Measurements from ENCODE around the gene GNA12.

GNA12 gene

GRCh38 chr7:2717293-2718261 lies 126.5 kb downstream of the GNA12 start:
- H3K4me1 ChIP-seq, result peaks cover 100% of the 10 kb centered on the region
- H4K20me1 ChIP-seq, result no peaks in the 10 kb centered on the region
- peak overlapping the region; percentile 67 for H3K9ac ChIP-seq

GRCh38 chr7:2716906-2717292 lies 127.2 kb downstream of the GNA12 start:
- Histone ChIP-seq H3K36me3 (peaks cover 17% of the 10 kb centered on the region; the same call in 1 of the 2 replicates), H3K4me3 (0 out of 2 replicates have a peak overlapping the region, but pooled peaks have one; percentile 52), H4K20me1 (no peaks in the 10 kb centered on the region), H3K27me3 (no peaks in the 10 kb centered on the region), H3K9me3 (no peaks in the 10 kb centered on the region), H3K4me1 (peaks cover 100% of the 10 kb centered on the region), H3K9ac (peak overlapping the region; percentile 67), H3K27ac (peak overlapping the region; percentile 78), H3K4me2 (peak overlapping the region; percentile 94)
- TF ChIP-seq Cebpa-rat (IDR thresholded peaks at IDR 0.05), result no peak

More at GRCh38 chr7:2717293-2718261, 126.5 kb downstream of the GNA12 start:
- H3K9me3 ChIP-seq, result no peaks in the 10 kb centered on the region
- peak overlapping the region; percentile 94 for H3K4me2 ChIP-seq
- H3K27me3 ChIP-seq, result no peaks in the 10 kb centered on the region
- H3K27ac ChIP-seq, result peak overlapping the region; percentile 78
- peaks cover 17% of the 10 kb centered on the region for H3K36me3 ChIP-seq
- H3K4me3 ChIP-seq, result peak overlapping the region; percentile 52; the same call in 1 of the 2 replicates
- TF ChIP-seq Cebpa-rat (IDR thresholded peaks at IDR 0.05), result no peak

- H3K4me1 ChIP-seq, result peaks cover 100% of the 10 kb centered on the region
- peak overlapping the region; percentile 67; the same call in 1 of the 2 replicates for H3K9ac ChIP-seq
- H3K27ac ChIP-seq, result peak overlapping the region; percentile 78
- peak overlapping the region; percentile 94 for H3K4me2 ChIP-seq
- H3K4me3 ChIP-seq, result peak overlapping the region; percentile 52
- H3K36me3 ChIP-seq, result peaks cover 17% of the 10 kb centered on the region; the same call in 1 of the 2 replicates
- no peak for TF ChIP-seq Cebpa-rat (IDR thresholded peaks at IDR 0.05)
- H3K27me3 ChIP-seq, result no peaks in the 10 kb centered on the region
- H4K20me1 ChIP-seq, result no peaks in the 10 kb centered on the region
- H3K9me3 ChIP-seq, result no peaks in the 10 kb centered on the region
These were observed 127.6 kb downstream of the GNA12 start for GRCh38 chr7:2716488-2716887.

DNA sequence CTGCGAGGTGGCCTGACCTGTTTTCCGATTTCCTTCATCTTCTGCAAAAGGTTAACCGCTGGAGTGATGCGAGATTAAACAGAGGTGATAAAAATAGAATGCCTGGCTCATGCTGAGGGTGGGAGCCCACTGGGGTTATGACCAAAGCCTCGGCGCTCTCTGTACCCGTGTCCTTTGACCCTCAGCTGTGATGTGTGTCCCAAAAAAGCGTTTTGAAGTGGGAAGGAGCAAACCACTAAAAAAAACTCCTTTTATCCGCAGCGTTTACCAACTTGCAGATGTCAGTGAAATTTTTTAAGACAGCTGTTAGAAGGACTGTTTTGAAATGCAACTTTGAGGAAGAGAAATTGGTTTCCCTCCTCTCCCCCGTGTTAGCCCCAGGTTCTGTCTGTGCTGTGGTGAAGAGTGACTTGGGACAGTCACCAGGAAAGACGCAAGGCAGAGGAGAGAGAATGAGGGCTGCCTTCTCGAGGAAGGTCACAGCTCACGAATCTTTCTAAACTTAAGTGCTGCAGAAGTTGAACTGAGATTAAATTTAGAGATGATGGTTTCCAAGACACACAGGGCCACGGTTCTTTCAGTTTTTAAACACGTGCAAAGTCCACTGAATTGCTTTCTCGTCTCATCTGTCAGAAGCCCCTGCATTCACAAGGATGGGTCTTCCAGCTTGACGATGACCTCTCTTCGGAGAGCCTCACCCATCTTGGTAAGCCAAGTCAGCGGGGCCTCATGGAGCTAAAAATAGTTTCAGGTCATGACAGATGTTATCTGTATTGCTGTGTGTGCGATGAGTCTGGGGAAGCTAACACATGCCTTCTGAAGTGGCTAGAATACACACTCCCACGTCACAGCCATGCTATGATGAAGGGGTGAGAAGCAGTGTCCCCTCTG lies 128.5 kb downstream of the GNA12 start:
- H3K9ac ChIP-seq, result peak overlapping the region; percentile 67
- peak overlapping the region; percentile 52 for H3K4me3 ChIP-seq
- H3K9me3 ChIP-seq, result no peaks in the 10 kb centered on the region
- H4K20me1 ChIP-seq, result no peaks in the 10 kb centered on the region
- H3K4me2 ChIP-seq, result peak overlapping the region; percentile 94
- H3K36me3 ChIP-seq, result peaks cover 17% of the 10 kb centered on the region; the same call in 1 of the 2 replicates
- H3K27me3 ChIP-seq, result no peaks in the 10 kb centered on the region
- peaks cover 100% of the 10 kb centered on the region for H3K4me1 ChIP-seq
- TF ChIP-seq Cebpa-rat (IDR thresholded peaks at IDR 0.05), result no peak
- peak overlapping the region; percentile 78 for H3K27ac ChIP-seq

- H3K9ac ChIP-seq, result peak overlapping the region; percentile 67; the same call in 1 of the 2 replicates
- peak overlapping the region; percentile 52; the same call in 1 of the 2 replicates for H3K4me3 ChIP-seq
- no peaks in the 10 kb centered on the region for H3K9me3 ChIP-seq
- H4K20me1 ChIP-seq, result no peaks in the 10 kb centered on the region
- peak overlapping the region; percentile 78 for H3K27ac ChIP-seq
- peak overlapping the region; percentile 94 for H3K4me2 ChIP-seq
- no peaks in the 10 kb centered on the region for H3K27me3 ChIP-seq
- peaks cover 8% of the 10 kb centered on the region; the same call in 1 of the 2 replicates for H3K36me3 ChIP-seq
- H3K4me1 ChIP-seq, result peaks cover 100% of the 10 kb centered on the region
- no peak for TF ChIP-seq Cebpa-rat (IDR thresholded peaks at IDR 0.05)
These were observed 129.5 kb downstream of the GNA12 start for GRCh38 chr7:2714636-2715035.

GRCh38 chr7:2713978-2714377 lies 130.1 kb downstream of the GNA12 start:
- no peaks in the 10 kb centered on the region for H3K27me3 ChIP-seq
- H3K4me3 ChIP-seq, result peak overlapping the region; percentile 52
- peaks cover 8% of the 10 kb centered on the region; the same call in 1 of the 2 replicates for H3K36me3 ChIP-seq
- H3K9ac ChIP-seq, result peak overlapping the region; percentile 67
- no peaks in the 10 kb centered on the region for H3K9me3 ChIP-seq
- TF ChIP-seq Cebpa-rat (IDR thresholded peaks at IDR 0.05), result no peak
- peak overlapping the region; percentile 78 for H3K27ac ChIP-seq
- H3K4me1 ChIP-seq, result peaks cover 100% of the 10 kb centered on the region
- H4K20me1 ChIP-seq, result no peaks in the 10 kb centered on the region
- peak overlapping the region; percentile 94 for H3K4me2 ChIP-seq

GRCh38 chr7:2713370-2713769 lies 130.7 kb downstream of the GNA12 start:
- Histone ChIP-seq H3K4me2 (peak overlapping the region; percentile 94), H3K9me3 (no peaks in the 10 kb centered on the region), H3K36me3 (peaks cover 6% of the 10 kb centered on the region; the same call in 1 of the 2 replicates), H3K9ac (peak overlapping the region; percentile 67), H3K4me3 (peak overlapping the region; percentile 52), H3K4me1 (peaks cover 100% of the 10 kb centered on the region), H4K20me1 (no peaks in the 10 kb centered on the region), H3K27me3 (no peaks in the 10 kb centered on the region), H3K27ac (peak overlapping the region; percentile 78)
- TF ChIP-seq Cebpa-rat (IDR thresholded peaks at IDR 0.05), result no peak

DNA sequence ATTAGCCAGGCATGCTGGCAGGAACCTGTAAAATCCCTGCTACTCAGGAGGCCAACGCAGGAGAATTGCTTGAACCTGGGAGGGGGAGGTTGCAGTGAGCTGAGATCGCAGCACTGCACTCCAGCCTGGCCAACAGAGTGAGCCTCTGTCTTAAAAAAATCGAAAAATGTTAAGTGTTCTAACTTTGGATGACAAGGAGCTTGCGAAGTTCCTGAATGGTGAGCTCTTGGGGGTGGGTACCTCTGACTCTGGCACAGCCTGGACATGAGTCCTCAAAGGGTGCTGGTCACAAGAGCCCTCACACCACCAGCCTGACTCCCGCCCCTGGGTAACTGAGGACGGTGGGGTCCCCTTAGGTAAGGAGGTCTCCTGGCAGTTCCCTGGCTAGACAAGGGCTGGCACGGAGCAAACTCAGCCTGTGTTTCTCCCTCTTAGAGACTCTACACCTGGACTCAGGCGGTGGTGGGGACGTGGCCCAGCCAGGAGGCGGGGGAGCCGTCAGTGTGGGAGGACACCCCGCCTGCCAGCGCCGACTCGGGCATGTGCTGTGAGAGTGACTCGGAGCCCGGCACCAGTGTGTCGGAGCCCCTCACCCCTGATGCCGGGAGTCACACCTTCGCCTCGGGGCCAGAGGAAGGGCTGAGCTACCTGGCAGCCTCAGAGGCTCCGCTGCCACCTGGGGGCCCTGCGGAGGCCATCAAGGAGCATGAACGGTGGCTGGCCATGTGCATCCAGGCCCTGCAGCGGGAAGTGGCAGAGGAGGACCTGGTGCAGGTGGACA lies 132.0 kb downstream of the GNA12 start:
- no peaks in the 10 kb centered on the region for H3K27me3 ChIP-seq
- peak overlapping the region; percentile 78 for H3K27ac ChIP-seq
- no peaks in the 10 kb centered on the region for H3K9me3 ChIP-seq
- H3K4me2 ChIP-seq, result peak overlapping the region; percentile 94
- H3K9ac ChIP-seq, result peak overlapping the region; percentile 61; the same call in 1 of the 2 replicates
- no peak overlapping the region for H3K4me3 ChIP-seq
- no peak for TF ChIP-seq Cebpa-rat (IDR thresholded peaks at IDR 0.05)
- H4K20me1 ChIP-seq, result no peaks in the 10 kb centered on the region
- peaks cover 100% of the 10 kb centered on the region for H3K4me1 ChIP-seq
- no peaks in the 10 kb centered on the region for H3K36me3 ChIP-seq

All from BLaER1 (cell line).